ENCODE measurements around the gene EXOSC7. TPM values are rescaled to one million over a fixed set of nuclear protein-coding genes. Genes with fewer than 3 reads are reported as not detected.

The EXOSC7 gene
- total and polyA plus RNA-seq, 2 donors (not counting 3 experiments of a cell fraction or from before 2014, with no cell fraction given) = 44.5 to 53.8 TPM

DNA sequence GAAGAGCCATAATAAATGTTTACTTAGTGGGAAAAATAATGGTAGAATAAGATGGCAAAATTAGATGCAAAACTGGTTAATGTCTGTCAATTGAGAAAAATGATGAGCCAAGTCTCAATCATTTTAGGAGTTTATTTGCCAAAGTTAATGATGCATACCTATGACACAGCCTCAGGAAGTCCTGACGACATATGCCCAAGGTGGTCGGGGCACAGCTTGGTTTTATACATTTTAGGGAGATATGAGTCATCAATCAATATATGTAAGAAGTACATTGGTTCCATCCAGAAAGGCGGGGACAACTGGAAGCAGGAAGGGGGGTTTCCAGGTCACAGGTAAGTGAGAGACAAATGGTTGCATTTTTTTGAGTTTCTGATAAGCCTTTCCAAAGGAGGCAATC, 81.5 kb downstream of the EXOSC7 start:
- H3K9me3 ChIP-seq (replicated peaks; ENCODE audit: control insufficient read depth, insufficient read depth, low read length) = no peaks in the 10 kb centered on the region
- no peak overlapping the region for H2AFZ ChIP-seq (ENCODE audit: low read depth, low read length)
- intact Hi-C loops (cut with micrococcal nuclease) (no loop called here), dilution Hi-C loops (cut with MboI; ENCODE audit: extremely low pct_ligation_motif_present, low sequenced_read_pairs) (no loop called here)
- ChIA-PET CTCF (interaction anchor here (6.5 kb wide), 1 partner anchor 16 kb away, joined by 42 read pairs; no protein-coding TSS in a partner anchor), POLR2A (no interaction called here)
- no peak overlapping the region for H3K4me2 ChIP-seq (ENCODE audit: insufficient read depth, low read length)
- TF ChIP-seq JUN (IDR thresholded peaks at IDR 0.05; ENCODE audit: borderline replicate concordance, insufficient read depth, insufficient read length, low read depth) (no peak), CTCF (IDR thresholded peaks at IDR 0.05; ENCODE audit: extremely low read depth in 1 of 2, insufficient read depth in 1 of 2, low read depth in 1 of 2, low read length in 2 of 2) (no peak), GATA2 (IDR thresholded peaks at IDR 0.05; ENCODE audit: insufficient read depth, insufficient read length, low read depth, low read length) (no peak), MYC (IDR thresholded peaks at IDR 0.05; ENCODE audit: low read depth, low read length) (no peak), POLR2A (IDR thresholded peaks at IDR 0.05; ENCODE audit: low read depth, low read length) (no peak), FOS (IDR thresholded peaks at IDR 0.05; ENCODE audit: borderline replicate concordance, insufficient read depth, low read length) (no peak), POLR2AphosphoS5 (IDR thresholded peaks at IDR 0.05; ENCODE audit: insufficient read depth, low read depth, low read length) (no peak), EZH2 (IDR thresholded peaks at IDR 0.05; ENCODE audit: borderline replicate concordance, low read depth, low read length, severe bottlenecking) (no peak)
- TF ChIP-seq, protein P1, sequence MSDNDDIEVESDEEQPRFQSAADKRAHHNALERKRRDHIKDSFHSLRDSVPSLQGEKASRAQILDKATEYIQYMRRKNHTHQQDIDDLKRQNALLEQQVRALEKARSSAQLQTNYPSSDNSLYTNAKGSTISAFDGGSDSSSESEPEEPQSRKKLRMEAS (IDR thresholded peaks at IDR 0.05; ENCODE audit: insufficient read depth, insufficient read length) = no peak
- peaks cover 3% of the 10 kb centered on the region for H3K4me1 ChIP-seq (ENCODE audit: control insufficient read depth, extremely low read depth, insufficient read depth, low read length)
- H3K27ac ChIP-seq (ENCODE audit: insufficient read depth, low read depth, low read length) = no peak overlapping the region
- no peak for DNase-seq (ENCODE audit: low read depth, low spot score)
- no peaks in the 10 kb centered on the region for H3K27me3 ChIP-seq (ENCODE audit: control insufficient read depth in 2 of 2, insufficient read depth in 2 of 2, low read length in 2 of 2)
- H4K20me1 ChIP-seq (replicated peaks; ENCODE audit: control insufficient read depth, extremely low read depth, insufficient read depth, low read length) = no peaks in the 10 kb centered on the region
- H3K36me3 ChIP-seq (ENCODE audit: control insufficient read depth in 2 of 2, extremely low read depth in 1 of 2, insufficient read depth in 2 of 2, low read length in 2 of 2) = no peaks in the 10 kb centered on the region
- no peaks in the 10 kb centered on the region for H3K9me1 ChIP-seq (replicated peaks; ENCODE audit: control insufficient read depth, extremely low read depth, insufficient read depth, low read length)
- no peak for FAIRE-seq
- BruUV-seq (replicated peaks) = no TSS peak
- H3K9ac ChIP-seq (replicated peaks; ENCODE audit: extremely low read depth, insufficient read depth, low read length) = no peak overlapping the region
- no peak overlapping the region for H3K4me3 ChIP-seq (replicated peaks in 1 of 3; ENCODE audit: insufficient read depth in 1 of 3, low read depth in 1 of 3, low read length in 3 of 3)
- no peaks in the 10 kb centered on the region for H3K79me2 ChIP-seq (ENCODE audit: control insufficient read depth, insufficient read depth, low read length)

All from endothelial cell of umbilical vein (primary cell).